ENCODE results near the gene TIE1. TPM values are rescaled to one million over a fixed set of nuclear protein-coding genes. Genes with fewer than 3 reads are reported as not detected.
A peak's percentile ranks its signal among the peaks of the same experiment; 100 is the strongest.

Gene TIE1
- total and polyA plus RNA-seq, 9 of the 15 experiments (the other 6 are each of a cell fraction or from before 2014, with no cell fraction given): 0.07 to 0.49 (median 0.14) TPM; not detected in 4

DNA sequence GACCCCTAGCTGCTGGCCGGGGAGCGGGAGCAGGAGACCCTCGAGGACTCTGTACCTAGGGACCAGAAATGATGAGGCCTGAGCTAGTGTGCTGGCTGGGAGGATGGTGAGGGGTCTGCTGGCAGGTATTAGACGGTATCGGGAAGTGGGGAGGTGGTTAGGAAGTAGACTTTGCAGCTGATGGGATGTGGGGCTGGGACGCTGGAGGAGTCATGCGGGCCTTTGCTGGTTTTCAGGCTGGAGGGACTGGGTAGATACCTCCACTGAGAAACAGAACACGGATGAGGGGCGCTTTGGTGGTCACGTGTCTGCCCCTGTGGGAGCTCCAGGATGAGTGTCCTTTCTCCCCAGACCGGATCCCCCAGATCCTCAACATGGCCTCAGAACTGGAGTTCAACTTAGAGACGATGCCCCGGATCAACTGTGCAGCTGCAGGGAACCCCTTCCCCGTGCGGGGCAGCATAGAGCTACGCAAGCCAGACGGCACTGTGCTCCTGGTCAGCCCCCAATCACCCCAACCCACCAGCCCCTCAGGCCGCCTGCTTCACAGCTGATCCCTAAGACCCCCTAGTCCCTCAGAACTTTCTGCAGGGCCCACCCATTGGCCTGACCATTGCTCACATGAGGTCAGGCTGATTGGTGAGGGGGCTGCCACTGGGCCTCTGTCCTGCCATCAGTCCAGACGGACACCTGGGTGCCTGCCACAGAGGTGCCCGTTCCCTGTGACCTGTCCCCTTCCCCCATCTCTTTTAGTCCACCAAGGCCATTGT is 8.0 kb downstream of the TIE1 start:
- intact Hi-C loops (cut with micrococcal nuclease): no loop called here
- ChIA-PET POLR2A (interaction anchor here (0.6 to 0.8 kb wide), 2 partner anchors 21 to 70 kb away, joined by 3 read pairs; no protein-coding TSS in a partner anchor), CTCF (ENCODE audit: low intra/inter-chr PET ratio) (no interaction called here)
- 23% methylated on average over 20 of the region's 20 CpGs for WGBS (ENCODE audit: insufficient coverage, low coverage, missing lambda C conversion rate)
- no TSS peak for BruUV-seq (replicated peaks)
- H3K9me1 ChIP-seq (ENCODE audit: control insufficient read depth, insufficient read depth, low read length): no peaks in the 10 kb centered on the region
- H3K4me2 ChIP-seq (ENCODE audit: insufficient read depth, low read length): no peak overlapping the region
- FAIRE-seq (peak; percentile 11), DNase-seq (ENCODE audit: extremely low read depth in 1 of 4, low spot score in 3 of 4) (peak in 1 of 4 experiments; percentile 22), ATAC-seq (peak; percentile 66)
- no peaks in the 10 kb centered on the region for H3K79me2 ChIP-seq (ENCODE audit: control insufficient read depth, insufficient read depth, low read length)
- 0 out of 2 replicates have a peak, but pooled peaks cover 2% of the 10 kb centered on the region for H3K9me3 ChIP-seq (replicated peaks; ENCODE audit: control insufficient read depth, insufficient read depth, low read depth, low read length)
- H3K4me3 ChIP-seq: no peak overlapping the region
- H3K9ac ChIP-seq (ENCODE audit: insufficient read depth in 1 of 2, low read depth in 2 of 2, low read length in 2 of 2): no peak overlapping the region
- peaks cover 4 to 29% of the 10 kb centered on the region in 2 experiments; a peak in 4 of 5 replicates for H3K4me1 ChIP-seq (replicated peaks in 1 of 2; ENCODE audit: control insufficient read depth in 2 of 2, insufficient read depth in 2 of 2, low read length in 2 of 2)
- no peaks in the 10 kb centered on the region for H3K36me3 ChIP-seq (ENCODE audit: control insufficient read depth, insufficient read depth, low read length)
- H3K27ac ChIP-seq (ENCODE audit: extremely low read depth, low read depth, low read length): no peak overlapping the region
- in situ Hi-C loops (cut with MboI): no loop called here
- TF ChIP-seq RERE (CRISPR knock-in tag; IDR thresholded peaks at IDR 0.05; ENCODE audit: borderline replicate concordance): no peak
- TF ChIP-seq NRF1 (conservative IDR thresholded peaks at IDR 0.05 in 1 of 2, IDR thresholded peaks at IDR 0.05 in 1 of 2): no peak
- peak; percentile 24 to 43 (median 33); a peak in 3 of 6 replicates for TF ChIP-seq CTCF (IDR thresholded peaks at IDR 0.05 in 2 of 3, conservative IDR thresholded peaks at IDR 0.05 in 1 of 3; ENCODE audit: insufficient read depth in 2 of 3, low read depth in 1 of 3, low read length in 3 of 3)
- no peak for TF ChIP-seq CGGBP1 (CRISPR knock-in tag; IDR thresholded peaks at IDR 0.05)
- peaks cover 20 to 83% of the 10 kb centered on the region in 2 experiments for H3K27me3 ChIP-seq (ENCODE audit: control insufficient read depth in 2 of 2, insufficient read depth in 2 of 2, low read length in 2 of 2)
- H2AFZ ChIP-seq (ENCODE audit: low read depth, low read length): no peak overlapping the region
- H4K20me1 ChIP-seq (replicated peaks; ENCODE audit: control insufficient read depth, insufficient read depth, low read length): no peaks in the 10 kb centered on the region; the same call in 1 of the 2 replicates
